Naive thymus-derived CD8-positive, alpha-beta T cell (primary cell): ENCODE data around the gene ZNF138. TPM values are rescaled to one million over a fixed set of nuclear protein-coding genes. Genes with fewer than 3 reads are reported as not detected.
A peak's percentile ranks its signal among the peaks of the same experiment; 100 is the strongest.
"Not testable (repeated sequence)": the region's sequence is repeated elsewhere in the genome, so short reads cannot be mapped to it uniquely, and the experiment has no call there.

Experiments used
- ATAC-seq, 2 donors: fragments of 150-1000 bp; cut with Tn5 transposase in 1 of 2; sonication (Bioruptor Pico), chemical (Tn5 transposase) in 1 of 2; 1 replicate in 1 of 2; 2 replicates in 1 of 2; pipeline ENCODE4 v1.10.0; 2021; ENCODE audit warnings: mild to moderate bottlenecking in 2 of 2, moderate library complexity in 2 of 2
- POLR2A ChIA-PET: fragments of 350-600 bp; sonication (Branson Sonifier 250); formaldehyde crosslinking; loops from one replicate; lab custom pipeline; 2021; ENCODE audit warnings: antibody characterized with exemption; lab: Charles Lee
- DNase-seq, 10 donors: peaks; one replicate each; pipeline versions ENCODE4 v3.0.0 to v3.0.0-alpha.2; 2020 to 2022
- H3K27ac Mint-ChIP-seq, 10 donors: one replicate each; pipeline ENCODE4 v1.8.0; 2020 to 2022; ENCODE audit warnings: mild to moderate bottlenecking in 10 of 10, mixed read lengths in 10 of 10, moderate library complexity in 4 of 10, inconsistent platforms in 1 of 10
- H3K27me3 Mint-ChIP-seq, 5 donors: one replicate each; pipeline ENCODE4 v1.8.0; 2021 to 2022; ENCODE audit warnings: mixed read lengths in 5 of 5
- H3K36me3 Mint-ChIP-seq, 3 donors: one replicate each; pipeline ENCODE4 v1.8.0; 2020 to 2022; ENCODE audit warnings: mixed read lengths in 3 of 3, mild to moderate bottlenecking in 2 of 3, inconsistent platforms in 1 of 3
- H3K4me1 Mint-ChIP-seq, 4 donors: one replicate each; pipeline ENCODE4 v1.8.0; 2021 to 2022; ENCODE audit warnings: mixed read lengths in 4 of 4
- H3K4me3 Mint-ChIP-seq, 10 donors: one replicate each; pipeline ENCODE4 v1.8.0; 2020 to 2022; ENCODE audit warnings: mild to moderate bottlenecking in 10 of 10, mixed read lengths in 10 of 10, moderate library complexity in 6 of 10, inconsistent platforms in 1 of 10
- H3K9me3 Mint-ChIP-seq, 9 donors: one replicate each; pipeline ENCODE4 v1.8.0; 2020 to 2022; ENCODE audit warnings: mixed read lengths in 9 of 9, mild to moderate bottlenecking in 3 of 9, inconsistent platforms in 1 of 9, moderate library complexity in 1 of 9
- polyA plus RNA-seq, 3 donors: library from polyadenylated mRNA; unstranded; fragments of 300-500 nt; fragmentation: Illumina TruSeq; gene quantifications; one replicate each; pipeline ENCODE4 v1.2.3, GENCODE V29; 2021
- total RNA-seq, 8 experiments: library from RNA in 2 of 8; stranded (reverse) in 2 of 8; gene quantifications; one replicate each; pipeline ENCODE4 v1.2.3 and lab custom pipeline; 2021 to 2026

Gene ZNF138
- total and polyA plus RNA-seq, 5 experiments from 2014 or later, result 9.2 to 20.4 (median 13.0) TPM

DNA sequence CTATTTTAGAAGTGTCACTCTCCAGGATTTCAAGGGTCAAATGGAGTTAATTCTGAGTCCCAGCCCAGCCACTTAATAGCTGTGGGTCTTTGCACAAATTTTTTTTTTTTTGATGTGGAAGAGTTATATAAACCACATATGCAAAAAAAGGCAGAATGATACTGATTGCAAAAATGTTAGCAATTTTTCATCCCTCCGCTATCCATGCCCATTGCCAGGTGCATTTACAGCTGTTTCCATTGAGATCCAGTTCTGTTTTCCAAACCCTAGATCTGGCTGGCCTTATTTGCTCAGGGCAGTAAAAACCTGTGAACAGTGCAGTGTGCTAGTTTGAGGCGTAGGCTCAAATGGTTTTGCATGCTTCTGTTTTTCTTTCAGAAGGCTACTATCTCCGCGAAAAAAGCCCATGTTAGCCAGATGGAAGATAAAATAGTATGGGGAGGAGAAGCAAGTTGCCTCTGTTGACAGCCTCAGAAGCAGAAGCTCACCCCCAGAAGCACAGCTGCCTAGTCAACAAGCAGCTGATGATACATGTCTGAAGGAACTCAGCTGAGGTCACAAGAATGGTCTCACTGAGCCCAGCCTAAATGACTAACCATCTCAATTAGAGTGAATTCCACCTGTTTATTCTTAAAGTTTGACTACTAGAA lies 997 bp upstream of the ZNF138 start:
- no peak for DNase-seq
- Mint-ChIP-seq H3K9me3 (no peaks in the 10 kb centered on the region), H3K4me1 (peaks cover 13 to 35% (median 25%) of the 10 kb centered on the region in 4 donors), H3K4me3 (peak overlapping the region; percentile 56 to 99 (median 98)), H3K27ac (peak overlapping the region; percentile 88 to 99 (median 99)), H3K36me3 (peaks cover 0 to 22% (median 12%) of the 10 kb centered on the region in 3 donors), H3K27me3 (no peaks in the 10 kb centered on the region)
- no peak for ATAC-seq
- POLR2A ChIA-PET, result interaction anchor here (0.5 to 2.6 kb wide), 10 partner anchors 115 to 867 kb away, joined by 3 to 21 read pairs (median 4); partner anchors contain the start of genes ERV3-1, ZNF107, ZNF680 and ZNF736

DNA sequence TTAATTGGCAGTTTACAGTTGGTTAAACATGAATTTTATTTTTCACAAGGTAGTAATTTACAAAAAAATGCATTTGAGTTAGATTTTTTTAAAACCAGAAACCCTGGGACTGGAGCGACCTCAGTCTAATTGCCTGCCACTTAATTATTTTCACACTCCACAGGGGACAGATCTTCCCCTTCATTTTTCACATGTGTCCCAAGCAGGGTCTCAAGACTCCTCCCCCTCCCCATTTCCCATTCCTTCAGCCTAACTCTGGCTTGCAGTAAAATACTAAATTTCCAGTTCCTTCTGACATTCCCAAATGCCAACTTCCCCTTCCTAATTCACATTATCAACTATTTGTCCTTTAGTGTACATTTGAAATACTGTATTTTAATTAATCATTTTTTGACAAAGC lies 948 bp downstream of the ZNF138 start:
- peaks cover 2 to 42% (median 28%) of the 10 kb centered on the region in 3 donors for H3K36me3 Mint-ChIP-seq

DNA sequence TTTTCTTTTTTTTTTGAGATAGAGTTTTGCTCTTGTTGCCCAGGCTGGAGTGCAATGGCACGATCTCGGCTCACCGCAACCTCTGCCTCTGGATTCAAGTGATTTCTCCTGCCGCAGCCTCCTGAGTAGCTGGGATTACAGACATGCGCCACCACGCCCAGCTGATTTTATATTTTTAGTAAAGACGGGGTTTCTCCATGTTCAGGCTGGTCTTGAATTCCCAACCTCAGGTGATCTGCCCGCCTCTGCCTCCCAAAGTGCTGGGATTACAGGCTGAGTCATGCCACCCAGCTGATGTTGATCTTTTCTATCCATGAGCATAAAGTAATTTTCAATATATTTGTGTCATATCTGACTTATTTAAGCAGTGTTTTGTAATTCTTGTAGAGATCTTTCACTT lies 4.9 kb downstream of the ZNF138 start:
- POLR2A ChIA-PET, ATAC-seq, H3K9me3 Mint-ChIP-seq, H3K27me3 Mint-ChIP-seq, H3K4me3 Mint-ChIP-seq, DNase-seq: not testable (repeated sequence)
- H3K36me3 Mint-ChIP-seq, result peaks cover 20 to 77% (median 53%) of the 10 kb centered on the region in 3 donors
- H3K4me1 Mint-ChIP-seq, result peaks cover 31 to 56% (median 47%) of the 10 kb centered on the region in 4 donors
- peak overlapping the region in 1 of 10 donors; percentile 9 for H3K27ac Mint-ChIP-seq

More for the DNA sequence above, 948 bp downstream of the ZNF138 start:
- no peak for ATAC-seq
- no peaks in the 10 kb centered on the region for H3K9me3 Mint-ChIP-seq
- POLR2A ChIA-PET, result interaction anchor here (1.3 to 2.6 kb wide), 8 partner anchors 9 to 481 kb away, joined by 3 to 21 read pairs (median 8); partner anchors contain the start of genes ERV3-1, ZNF107, ZNF273 and ZNF736
- peaks cover 15 to 46% (median 33%) of the 10 kb centered on the region in 4 donors for H3K4me1 Mint-ChIP-seq
- peak overlapping the region; percentile 69 to 99 (median 99) for H3K27ac Mint-ChIP-seq
- H3K4me3 Mint-ChIP-seq, result peak overlapping the region; percentile 96 to 99 (median 98)
- no peaks in the 10 kb centered on the region for H3K27me3 Mint-ChIP-seq
- DNase-seq, result no peak

DNA sequence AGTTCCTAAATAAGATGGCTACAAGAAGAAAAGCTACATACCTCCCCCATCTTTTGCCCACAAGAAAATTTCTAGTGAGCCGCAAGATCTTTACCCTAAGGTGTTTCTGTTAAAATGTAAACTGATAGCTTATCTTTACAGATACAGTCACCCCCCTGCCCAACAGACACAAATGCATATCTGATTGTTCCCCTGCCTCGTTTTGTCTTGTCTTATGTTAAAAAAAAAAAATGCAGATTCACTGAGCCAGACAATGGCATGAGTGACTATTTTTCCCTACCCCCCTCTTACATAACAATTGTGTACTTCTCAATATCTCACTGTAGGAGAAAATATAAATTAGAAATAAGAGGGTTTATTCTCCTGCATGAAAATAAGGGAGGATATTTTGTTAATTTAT lies 8.5 kb downstream of the ZNF138 start:
- Mint-ChIP-seq H3K27me3 (no peaks in the 10 kb centered on the region), H3K4me1 (peaks cover 21 to 32% (median 27%) of the 10 kb centered on the region in 4 donors), H3K9me3 (peaks cover 0 to 19% (median 9%) of the 10 kb centered on the region in 9 donors), H3K4me3 (no peak overlapping the region), H3K27ac (peak overlapping the region in 2 of 10 donors; percentile 12), H3K36me3 (peaks cover 29 to 73% (median 66%) of the 10 kb centered on the region in 3 donors)
- DNase-seq (no peak), ATAC-seq (no peak)
- POLR2A ChIA-PET, result interaction anchor here (2.9 kb wide), 1 partner anchor 8 kb away, joined by 9 read pairs; the partner anchor contains the start of gene ZNF138

- Mint-ChIP-seq H3K9me3 (peaks cover 0 to 34% (median 9%) of the 10 kb centered on the region in 9 donors), H3K27ac (peak overlapping the region in 1 of 10 donors; percentile 19), H3K4me3 (no peak overlapping the region), H3K36me3 (peaks cover 12 to 62% (median 36%) of the 10 kb centered on the region in 3 donors), H3K27me3 (no peaks in the 10 kb centered on the region), H3K4me1 (peaks cover 0 to 7% (median 4%) of the 10 kb centered on the region in 4 donors)
- POLR2A ChIA-PET, result no interaction called here
- no peak for DNase-seq
- no peak for ATAC-seq
Measured at GRCh38 chr7:64807731-64808365, 13.6 kb downstream of the ZNF138 start.

GRCh38 chr7:64811767-64812166 lies 17.5 kb downstream of the ZNF138 start:
- no peak overlapping the region for H3K27ac Mint-ChIP-seq
- DNase-seq, result no peak
- peaks cover 0 to 8% (median 5%) of the 10 kb centered on the region in 4 donors for H3K4me1 Mint-ChIP-seq
- H3K4me3 Mint-ChIP-seq, result no peak overlapping the region
- H3K9me3 Mint-ChIP-seq, result peaks cover 0 to 39% (median 4%) of the 10 kb centered on the region in 9 donors
- H3K27me3 Mint-ChIP-seq, result no peaks in the 10 kb centered on the region
- peaks cover 11 to 58% (median 45%) of the 10 kb centered on the region in 3 donors for H3K36me3 Mint-ChIP-seq
- POLR2A ChIA-PET, result interaction anchor here (1.7 kb wide), 1 partner anchor 17 kb away, joined by 4 read pairs; the partner anchor contains the start of gene ZNF138
- ATAC-seq, result no peak

DNA sequence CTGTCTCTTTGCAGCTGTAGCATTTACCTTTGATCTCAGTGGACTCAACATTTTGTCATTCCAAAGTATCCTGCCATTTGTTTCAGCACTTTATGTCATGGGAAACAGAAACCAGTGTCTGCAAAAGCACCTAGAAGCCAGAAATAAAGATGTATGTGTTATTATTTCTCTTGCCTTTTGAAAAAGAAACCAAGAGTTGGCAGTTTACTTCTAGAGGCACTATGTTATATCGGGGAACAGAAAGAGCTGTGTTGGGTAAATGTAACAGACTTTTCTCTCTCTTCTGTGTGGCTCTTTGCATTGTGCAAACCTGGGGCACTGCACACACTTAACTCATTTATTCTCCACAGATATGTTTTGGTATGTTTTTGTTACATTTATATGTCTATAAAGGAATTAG lies 36.7 kb downstream of the ZNF138 start:
- Mint-ChIP-seq H3K27me3 (no peaks in the 10 kb centered on the region), H3K36me3 (peaks cover 44 to 65% (median 59%) of the 10 kb centered on the region in 3 donors), H3K4me1 (peaks cover 0 to 2% (median 0%) of the 10 kb centered on the region in 4 donors), H3K4me3 (no peak overlapping the region), H3K27ac (no peak overlapping the region), H3K9me3 (peaks cover 25 to 78% (median 53%) of the 10 kb centered on the region in 9 donors)
- ATAC-seq (no peak), DNase-seq (no peak)
- POLR2A ChIA-PET, result no interaction called here

GRCh38 chr7:64832136-64832535 lies 37.9 kb downstream of the ZNF138 start:
- H3K4me3 Mint-ChIP-seq, result no peak overlapping the region
- peaks cover 0 to 3% (median under 1%) of the 10 kb centered on the region in 4 donors for H3K4me1 Mint-ChIP-seq
- H3K27me3 Mint-ChIP-seq, result no peaks in the 10 kb centered on the region
- ATAC-seq (no peak), DNase-seq (no peak)
- peaks cover 28 to 82% (median 60%) of the 10 kb centered on the region in 9 donors for H3K9me3 Mint-ChIP-seq
- H3K36me3 Mint-ChIP-seq, result peaks cover 44 to 62% (median 60%) of the 10 kb centered on the region in 3 donors
- POLR2A ChIA-PET, result no interaction called here
- no peak overlapping the region for H3K27ac Mint-ChIP-seq

GRCh38 chr7:64834989-64835388 lies 40.8 kb downstream of the ZNF138 start:
- H3K9me3 Mint-ChIP-seq, result peaks cover 26 to 87% (median 59%) of the 10 kb centered on the region in 9 donors
- H3K4me1 Mint-ChIP-seq, result peaks cover 0 to 7% (median 4%) of the 10 kb centered on the region in 4 donors
- H3K27ac Mint-ChIP-seq, result no peak overlapping the region
- ATAC-seq, result no peak
- no peaks in the 10 kb centered on the region for H3K27me3 Mint-ChIP-seq
- peaks cover 32 to 62% (median 38%) of the 10 kb centered on the region in 3 donors for H3K36me3 Mint-ChIP-seq
- DNase-seq, result no peak
- POLR2A ChIA-PET, result no interaction called here
- no peak overlapping the region for H3K4me3 Mint-ChIP-seq

- H3K4me3 Mint-ChIP-seq, H3K4me1 Mint-ChIP-seq, H3K27me3 Mint-ChIP-seq, DNase-seq, POLR2A ChIA-PET, H3K27ac Mint-ChIP-seq, ATAC-seq: not testable (repeated sequence)
- peaks cover 26 to 60% (median 31%) of the 10 kb centered on the region in 3 donors for H3K36me3 Mint-ChIP-seq
- H3K9me3 Mint-ChIP-seq, result peaks cover 25 to 78% (median 58%) of the 10 kb centered on the region in 9 donors
Measured at GRCh38 chr7:64835856-64836255, 41.6 kb downstream of the ZNF138 start.

- ATAC-seq, POLR2A ChIA-PET, H3K27ac Mint-ChIP-seq, H3K4me3 Mint-ChIP-seq, DNase-seq, H3K27me3 Mint-ChIP-seq, H3K4me1 Mint-ChIP-seq: not testable (repeated sequence)
- Mint-ChIP-seq H3K36me3 (peaks cover 4 to 49% (median 10%) of the 10 kb centered on the region in 3 donors), H3K9me3 (peaks cover 6 to 72% (median 44%) of the 10 kb centered on the region in 9 donors)
Measured at GRCh38 chr7:64838051-64838450, 43.8 kb downstream of the ZNF138 start.

DNA sequence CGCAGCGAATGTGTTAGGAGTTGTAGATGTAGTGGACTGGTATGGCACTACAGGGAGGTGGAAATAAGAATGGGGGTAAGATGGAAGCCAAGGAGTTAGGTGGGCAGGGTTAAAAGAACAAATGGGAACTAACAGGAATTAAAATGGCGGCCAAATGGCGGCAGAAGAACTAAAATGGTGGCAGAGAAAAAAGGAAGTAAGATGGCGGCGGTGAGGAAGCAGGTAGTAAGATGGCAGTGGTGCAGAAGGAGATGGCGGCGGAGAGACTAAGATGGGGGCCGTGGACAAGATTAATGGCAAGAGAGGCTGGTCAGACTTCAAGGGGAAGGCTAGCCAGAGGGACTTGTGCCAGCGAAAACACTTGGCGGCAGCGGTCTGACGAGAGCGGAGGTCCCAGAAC lies 44.5 kb downstream of the ZNF138 start:
- peaks cover 0 to 7% (median 4%) of the 10 kb centered on the region in 4 donors for H3K4me1 Mint-ChIP-seq
- peaks cover 6 to 73% (median 44%) of the 10 kb centered on the region in 9 donors for H3K9me3 Mint-ChIP-seq
- POLR2A ChIA-PET, result no interaction called here
- H3K36me3 Mint-ChIP-seq, result peaks cover 4 to 52% (median 8%) of the 10 kb centered on the region in 3 donors
- no peak for ATAC-seq
- DNase-seq, result no peak
- H3K27ac Mint-ChIP-seq, result no peak overlapping the region
- no peaks in the 10 kb centered on the region for H3K27me3 Mint-ChIP-seq
- no peak overlapping the region for H3K4me3 Mint-ChIP-seq
